Bronchial epithelial cell (primary cell): ENCODE measurements around the gene BICRA. TPM values are rescaled to one million over a fixed set of nuclear protein-coding genes. Genes with fewer than 3 reads are reported as not detected.

Source experiments
- DNase-seq: peaks from one replicate; pipeline ENCODE4 v3.0.0-alpha.2; 2010; ENCODE audit warnings: low read depth
- FAIRE-seq: peaks from 2 replicates; lab custom pipeline; 2011; peaks lifted over from hg19 to GRCh38; lab: Jason Lieb, UNC
- H3K27me3 ChIP-seq: 2 replicates; pipeline ENCODE4 v1.5.1; 2011; ENCODE audit warnings: low read length; ENCODE audit not compliant: control insufficient read depth, insufficient read depth
- H3K36me3 ChIP-seq: 2 replicates; pipeline ENCODE4 v1.5.1; 2011; ENCODE audit warnings: low read length; ENCODE audit not compliant: control insufficient read depth, insufficient read depth
- H3K4me3 ChIP-seq: 2 replicates; pipeline ENCODE4 v1.5.1; 2011; ENCODE audit warnings: mild to moderate bottlenecking, low read depth, low read length, control low read depth
- total RNA-seq: library from RNA; depleted of rRNA; stranded (reverse); fragments of >200 nt; gene quantifications from 2 replicates; pipeline ENCODE4 v1.2.1, GENCODE V29; 2014
- TF ChIP-seq, protein P1 (sequence below): IDR thresholded peaks from 2 replicates; pipeline ENCODE4 v1.5.1; 2011; ENCODE audit warnings: mild to moderate bottlenecking, moderate library complexity, low read length, control low read depth, inconsistent platforms; ENCODE audit not compliant: insufficient read depth, severe bottlenecking

The BICRA gene
- total RNA-seq, 1 donor from 2014 or later, result 4.5 TPM

DNA sequence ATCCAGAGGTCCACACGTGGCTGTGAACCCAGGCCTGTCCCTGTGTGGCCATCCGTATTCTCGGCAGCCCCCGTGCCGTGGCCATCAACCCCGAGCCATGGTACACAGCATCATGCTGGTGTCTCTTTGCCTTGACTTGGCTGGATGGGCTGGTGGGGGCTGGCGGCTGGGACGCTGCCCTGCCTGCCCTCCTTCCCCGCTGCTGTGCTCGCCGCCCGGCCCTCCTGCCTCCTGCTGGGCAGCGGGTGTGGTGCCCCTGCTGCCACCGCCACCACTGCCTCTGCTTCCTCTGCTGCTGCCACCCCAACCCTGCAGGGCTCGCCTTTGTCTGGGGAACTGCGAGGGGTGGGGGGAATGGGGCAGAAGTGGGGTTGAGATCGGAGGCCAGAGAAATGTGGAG lies 84.6 kb downstream of the BICRA start:
- no peak for FAIRE-seq
- DNase-seq, result no peak
- peaks cover 6% of the 10 kb centered on the region for H3K36me3 ChIP-seq

DNA sequence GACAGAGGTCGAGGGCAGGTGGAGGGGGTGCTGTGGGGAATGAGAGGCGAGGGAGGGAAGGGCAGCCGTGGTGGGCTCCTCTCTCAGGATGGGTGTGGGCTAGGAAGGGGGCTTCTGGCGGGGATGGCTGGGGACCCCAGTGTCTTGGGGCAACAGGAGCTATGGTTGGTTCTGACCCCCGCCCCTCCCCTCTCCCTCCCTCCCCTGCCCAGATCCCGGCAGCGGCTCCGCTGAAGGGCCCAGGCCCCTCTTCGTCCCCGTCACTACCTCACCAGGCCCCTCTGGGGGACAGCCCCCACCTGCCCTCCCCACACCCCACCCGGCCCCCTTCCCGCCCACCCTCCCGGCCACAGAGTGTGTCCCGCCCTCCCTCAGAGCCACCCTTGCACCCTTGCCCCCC lies 85.0 kb downstream of the BICRA start:
- FAIRE-seq, result no peak
- TF ChIP-seq, protein P1, sequence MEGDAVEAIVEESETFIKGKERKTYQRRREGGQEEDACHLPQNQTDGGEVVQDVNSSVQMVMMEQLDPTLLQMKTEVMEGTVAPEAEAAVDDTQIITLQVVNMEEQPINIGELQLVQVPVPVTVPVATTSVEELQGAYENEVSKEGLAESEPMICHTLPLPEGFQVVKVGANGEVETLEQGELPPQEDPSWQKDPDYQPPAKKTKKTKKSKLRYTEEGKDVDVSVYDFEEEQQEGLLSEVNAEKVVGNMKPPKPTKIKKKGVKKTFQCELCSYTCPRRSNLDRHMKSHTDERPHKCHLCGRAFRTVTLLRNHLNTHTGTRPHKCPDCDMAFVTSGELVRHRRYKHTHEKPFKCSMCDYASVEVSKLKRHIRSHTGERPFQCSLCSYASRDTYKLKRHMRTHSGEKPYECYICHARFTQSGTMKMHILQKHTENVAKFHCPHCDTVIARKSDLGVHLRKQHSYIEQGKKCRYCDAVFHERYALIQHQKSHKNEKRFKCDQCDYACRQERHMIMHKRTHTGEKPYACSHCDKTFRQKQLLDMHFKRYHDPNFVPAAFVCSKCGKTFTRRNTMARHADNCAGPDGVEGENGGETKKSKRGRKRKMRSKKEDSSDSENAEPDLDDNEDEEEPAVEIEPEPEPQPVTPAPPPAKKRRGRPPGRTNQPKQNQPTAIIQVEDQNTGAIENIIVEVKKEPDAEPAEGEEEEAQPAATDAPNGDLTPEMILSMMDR, result no peak
- no peak for DNase-seq
- H3K4me3 ChIP-seq, result no peak overlapping the region
- no peaks in the 10 kb centered on the region for H3K27me3 ChIP-seq
- peaks cover 10% of the 10 kb centered on the region for H3K36me3 ChIP-seq

More for the DNA sequence above, 84.6 kb downstream of the BICRA start:
- TF ChIP-seq, protein P1, result no peak
- Histone ChIP-seq H3K4me3 (no peak overlapping the region), H3K27me3 (no peaks in the 10 kb centered on the region)

DNA sequence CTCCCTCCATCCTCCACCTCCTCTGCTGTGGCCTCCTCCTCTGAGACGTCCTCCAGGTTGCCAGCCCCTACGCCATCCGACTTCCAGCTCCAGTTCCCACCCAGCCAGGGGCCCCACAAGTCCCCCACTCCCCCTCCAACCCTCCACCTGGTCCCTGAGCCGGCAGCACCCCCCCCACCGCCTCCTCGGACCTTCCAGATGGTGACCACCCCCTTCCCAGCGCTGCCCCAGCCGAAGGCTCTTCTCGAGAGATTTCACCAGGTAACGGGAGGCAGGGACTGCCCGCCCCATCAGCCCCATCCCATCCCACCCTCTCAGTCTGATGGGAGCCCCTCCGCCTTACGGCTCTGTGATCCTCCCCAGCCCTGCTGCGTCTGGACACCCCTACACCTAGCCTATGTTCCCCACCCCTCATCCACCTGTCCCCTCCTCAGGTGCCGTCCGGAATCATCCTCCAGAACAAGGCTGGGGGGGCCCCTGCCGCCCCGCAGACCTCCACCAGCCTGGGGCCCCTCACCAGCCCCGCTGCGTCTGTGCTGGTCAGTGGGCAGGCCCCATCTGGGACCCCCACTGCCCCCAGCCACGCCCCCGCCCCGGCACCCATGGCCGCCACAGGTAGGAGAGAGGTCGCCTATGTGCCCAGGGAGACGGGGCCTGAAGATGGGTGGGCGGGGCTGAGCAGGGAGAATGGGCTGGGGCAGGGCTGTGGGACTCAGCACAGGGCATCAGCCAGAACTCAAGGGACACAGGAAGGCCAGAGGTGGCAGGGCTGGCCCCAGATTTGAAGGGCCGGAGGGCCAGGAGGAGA lies 85.7 kb downstream of the BICRA start:
- TF ChIP-seq, protein P1, result no peak
- FAIRE-seq (no peak), DNase-seq (no peak)
- H3K27me3 ChIP-seq, result no peaks in the 10 kb centered on the region
- peaks cover 17% of the 10 kb centered on the region for H3K36me3 ChIP-seq
- H3K4me3 ChIP-seq, result no peak overlapping the region

DNA sequence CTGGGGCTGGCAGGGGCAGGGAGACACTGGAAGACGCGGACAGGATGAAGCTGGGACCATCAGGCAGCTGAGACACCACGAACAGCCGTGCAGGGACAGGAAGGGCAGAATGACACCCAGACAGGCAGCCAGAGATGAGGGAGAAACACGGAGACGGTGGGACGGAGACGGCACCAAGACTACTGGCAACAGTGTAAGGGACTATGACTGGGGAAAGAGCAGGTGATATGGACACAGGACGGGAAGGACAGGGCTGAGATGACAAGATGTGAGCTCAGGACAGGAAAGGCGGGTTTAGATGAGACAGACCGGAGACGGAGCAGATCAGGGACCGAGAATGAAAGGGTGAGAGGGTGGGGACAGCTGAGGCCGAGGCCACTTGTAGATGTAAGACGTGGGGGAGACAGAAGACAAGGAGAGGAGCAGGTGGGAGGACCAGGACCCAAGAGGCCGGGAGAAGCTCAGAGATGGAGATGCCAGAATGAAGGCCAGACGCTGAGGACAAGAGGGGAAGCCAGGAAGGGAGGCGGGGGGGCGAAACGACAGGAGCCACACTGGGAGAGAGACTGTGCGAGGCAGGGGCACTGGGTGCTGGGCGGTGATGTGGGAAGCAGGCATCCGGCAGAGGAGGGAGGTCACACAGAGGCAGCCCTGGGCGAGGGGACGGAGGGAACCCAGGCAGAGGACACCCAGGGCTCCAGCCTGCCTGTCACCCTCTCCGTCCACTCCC lies 86.8 kb downstream of the BICRA start:
- DNase-seq (no peak), FAIRE-seq (no peak)
- Histone ChIP-seq H3K4me3 (no peak overlapping the region), H3K36me3 (peaks cover 19% of the 10 kb centered on the region), H3K27me3 (no peaks in the 10 kb centered on the region)
- TF ChIP-seq, protein P1, result no peak

DNA sequence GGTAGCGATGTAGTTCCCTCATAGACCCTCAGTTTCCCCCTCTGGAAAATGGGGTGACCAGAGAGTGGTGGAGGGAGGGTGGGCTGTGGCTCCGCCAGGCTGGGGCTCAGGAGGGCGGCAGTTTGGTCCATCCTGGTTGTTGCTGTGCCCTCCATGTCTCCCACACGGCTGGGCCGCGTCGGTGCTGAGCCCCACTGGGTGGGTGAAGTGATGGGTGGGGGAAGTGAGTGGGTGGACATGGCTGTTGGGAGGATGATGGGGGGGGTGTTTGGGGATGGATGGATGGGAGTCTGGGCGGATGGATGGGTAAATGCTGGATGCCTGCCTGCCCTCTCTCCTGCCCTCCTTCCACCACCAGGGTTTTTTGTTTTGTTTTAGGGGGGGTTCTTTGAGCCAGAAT lies 87.7 kb downstream of the BICRA start:
- TF ChIP-seq, protein P1, result no peak
- Histone ChIP-seq H3K4me3 (no peak overlapping the region), H3K27me3 (no peaks in the 10 kb centered on the region), H3K36me3 (peaks cover 16% of the 10 kb centered on the region)
- no peak for DNase-seq
- no peak for FAIRE-seq
